ENCODE results near the gene APOL3.
"Not testable (repeated sequence)": the region's sequence is repeated elsewhere in the genome, so short reads cannot be mapped to it uniquely, and the experiment has no call there.

The APOL3 gene

DNA sequence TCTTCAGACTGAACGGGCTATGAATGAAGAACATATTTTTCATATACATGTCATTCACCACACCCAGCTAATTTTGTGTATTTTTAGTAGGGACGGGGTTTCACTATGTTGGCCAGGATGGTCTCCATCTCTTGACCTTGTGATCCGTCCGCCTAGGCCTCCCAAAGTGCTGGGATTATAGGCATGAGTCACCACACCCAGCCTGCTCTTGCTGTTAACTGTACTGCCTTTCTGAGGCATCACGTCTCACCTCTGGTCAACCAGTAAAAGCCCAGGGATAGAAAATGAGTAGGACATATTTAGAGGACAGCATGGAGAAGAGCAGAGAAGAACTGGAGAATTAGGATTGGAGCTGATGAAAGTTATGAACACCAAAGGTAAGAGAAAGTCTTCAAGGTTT lies 55.6 kb downstream of the APOL3 start:
- no peaks in the 10 kb centered on the region for H3K27me3 ChIP-seq (ENCODE audit: insufficient read depth, insufficient read length)
- no peak for DNase-seq (ENCODE audit: low read depth, low spot score)
- no peaks in the 10 kb centered on the region for H3K36me3 ChIP-seq (ENCODE audit: insufficient read depth, insufficient read length, low read length)
- peaks cover 1% of the 10 kb centered on the region for H3K4me1 ChIP-seq (ENCODE audit: insufficient read depth, insufficient read length)
- no peak overlapping the region for H3K4me3 ChIP-seq (ENCODE audit: insufficient read length, low read depth)
- no peak overlapping the region for H3K9ac ChIP-seq (ENCODE audit: insufficient read length, low read depth)
- no peaks in the 10 kb centered on the region for H3K9me3 ChIP-seq (ENCODE audit: insufficient read depth, low read length)
- TF ChIP-seq YY1 (IDR thresholded peaks at IDR 0.05; ENCODE audit: insufficient read depth, insufficient read length), result no peak
- TF ChIP-seq ZNF274 (IDR thresholded peaks at IDR 0.05; ENCODE audit: low read depth, low read length), result no peak

DNA sequence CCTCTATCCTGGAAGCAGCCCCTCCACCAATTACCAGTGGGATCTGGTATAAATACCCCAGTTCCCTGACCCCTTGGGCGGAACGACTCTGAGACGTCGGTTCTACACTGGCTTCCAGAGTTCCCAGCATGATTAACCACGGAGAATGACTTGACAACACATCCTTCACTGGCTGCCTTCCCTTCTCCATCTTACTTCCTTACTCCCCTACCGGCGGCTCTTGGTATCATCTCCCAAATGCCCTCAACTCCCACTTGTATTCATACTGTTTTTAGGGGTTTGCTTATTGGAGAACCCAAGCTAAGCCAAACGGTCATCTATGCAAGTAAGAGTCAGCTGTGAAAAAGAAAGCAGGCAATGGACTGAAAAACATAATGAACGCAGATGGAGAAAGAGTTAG lies 56.1 kb downstream of the APOL3 start:
- no peaks in the 10 kb centered on the region for H3K27me3 ChIP-seq (ENCODE audit: insufficient read depth, insufficient read length)
- no peak overlapping the region for H3K9ac ChIP-seq (ENCODE audit: insufficient read length, low read depth)
- no peaks in the 10 kb centered on the region for H3K9me3 ChIP-seq (ENCODE audit: insufficient read depth, low read length)
- TF ChIP-seq YY1 (IDR thresholded peaks at IDR 0.05; ENCODE audit: insufficient read depth, insufficient read length) (no peak), ZNF274 (IDR thresholded peaks at IDR 0.05; ENCODE audit: low read depth, low read length) (no peak), SUZ12 (IDR thresholded peaks at IDR 0.05; ENCODE audit: extremely low read depth, insufficient read depth, insufficient read length) (no peak)
- H3K4me1 ChIP-seq (ENCODE audit: insufficient read depth, insufficient read length), result no peaks in the 10 kb centered on the region
- H3K36me3 ChIP-seq (ENCODE audit: insufficient read depth, insufficient read length, low read length), result no peaks in the 10 kb centered on the region
- no peak for DNase-seq (ENCODE audit: low read depth, low spot score)
- H3K4me3 ChIP-seq (ENCODE audit: insufficient read length, low read depth), result no peak overlapping the region

DNA sequence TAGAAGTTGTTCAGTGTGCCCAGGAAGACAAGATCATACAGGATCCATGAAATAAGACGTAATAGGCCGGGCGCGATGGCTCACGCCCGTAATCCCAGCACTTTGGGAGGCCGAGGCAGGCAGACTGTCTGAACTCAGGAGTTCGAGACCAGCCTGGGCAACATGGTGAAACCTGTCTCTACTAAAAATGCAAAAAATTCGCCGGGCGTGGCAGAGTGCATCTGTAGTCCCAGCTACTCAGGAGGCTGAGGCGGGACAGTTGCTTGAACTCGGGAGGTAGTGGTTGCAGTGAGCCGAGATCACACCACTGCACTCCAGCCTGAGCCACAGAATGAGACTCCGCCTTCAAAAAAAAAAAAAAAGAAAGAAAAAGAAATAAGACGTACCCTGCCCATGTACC lies 56.7 kb downstream of the APOL3 start:
- Histone ChIP-seq H3K36me3 (ENCODE audit: insufficient read depth, insufficient read length, low read length) (no peaks in the 10 kb centered on the region), H3K27me3 (ENCODE audit: insufficient read depth, insufficient read length) (no peaks in the 10 kb centered on the region), H3K9ac (ENCODE audit: insufficient read length, low read depth) (no peak overlapping the region), H3K4me1 (ENCODE audit: insufficient read depth, insufficient read length) (no peaks in the 10 kb centered on the region), H3K9me3 (ENCODE audit: insufficient read depth, low read length) (no peaks in the 10 kb centered on the region), H3K4me3 (ENCODE audit: insufficient read length, low read depth) (no peak overlapping the region)
- TF ChIP-seq ZNF274 (IDR thresholded peaks at IDR 0.05; ENCODE audit: low read depth, low read length) (no peak), YY1 (IDR thresholded peaks at IDR 0.05; ENCODE audit: insufficient read depth, insufficient read length) (no peak), SUZ12 (IDR thresholded peaks at IDR 0.05; ENCODE audit: extremely low read depth, insufficient read depth, insufficient read length) (no peak)
- DNase-seq (ENCODE audit: low read depth, low spot score), result no peak

DNA sequence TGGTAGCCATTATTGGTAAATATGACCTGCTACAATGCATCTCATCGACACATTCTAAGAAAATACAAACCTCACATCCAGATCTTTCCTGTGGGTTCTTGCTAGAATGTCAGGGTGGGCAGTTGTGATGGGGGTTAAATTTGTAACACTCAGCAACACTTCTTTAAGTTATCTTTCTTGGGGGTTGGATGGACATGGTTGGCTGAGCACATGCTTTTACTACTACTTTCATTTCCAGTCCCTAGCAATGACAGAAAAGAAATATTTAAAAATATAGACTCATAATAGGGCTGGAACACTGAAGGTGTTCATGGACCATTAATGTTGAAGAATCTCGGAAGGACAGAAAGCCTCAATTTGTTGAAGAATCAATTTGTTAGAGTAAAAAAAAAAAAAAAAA lies 57.6 kb downstream of the APOL3 start:
- Histone ChIP-seq H3K27me3 (ENCODE audit: insufficient read depth, insufficient read length) (no peaks in the 10 kb centered on the region), H3K9ac (ENCODE audit: insufficient read length, low read depth) (no peak overlapping the region), H3K9me3 (ENCODE audit: insufficient read depth, low read length) (no peaks in the 10 kb centered on the region), H3K36me3 (ENCODE audit: insufficient read depth, insufficient read length, low read length) (no peaks in the 10 kb centered on the region), H3K4me1 (ENCODE audit: insufficient read depth, insufficient read length) (no peaks in the 10 kb centered on the region), H3K4me3 (ENCODE audit: insufficient read length, low read depth) (no peak overlapping the region)
- TF ChIP-seq SUZ12 (IDR thresholded peaks at IDR 0.05; ENCODE audit: extremely low read depth, insufficient read depth, insufficient read length) (no peak), YY1 (IDR thresholded peaks at IDR 0.05; ENCODE audit: insufficient read depth, insufficient read length) (no peak), ZNF274 (IDR thresholded peaks at IDR 0.05; ENCODE audit: low read depth, low read length) (no peak)
- DNase-seq (ENCODE audit: low read depth, low spot score), result no peak

DNA sequence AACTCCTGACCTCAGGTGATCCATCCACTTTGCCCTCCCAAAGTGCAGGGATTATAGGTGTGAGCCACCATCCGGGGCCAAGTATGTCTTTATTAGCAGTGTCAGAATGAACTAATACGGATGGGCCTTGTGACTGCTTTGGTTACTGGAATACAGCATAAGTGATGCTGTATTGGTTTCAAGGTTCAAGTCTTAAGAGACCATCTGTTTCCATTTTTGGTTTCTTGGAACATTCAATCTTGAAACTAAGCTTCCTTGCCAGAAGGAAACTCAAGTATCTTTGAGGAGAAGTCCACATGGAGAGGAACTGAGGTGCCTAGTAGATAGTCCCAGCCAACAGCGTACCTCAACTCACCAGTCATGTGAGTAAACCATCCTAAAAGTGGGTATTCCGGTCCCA lies 58.8 kb downstream of the APOL3 start:
- H3K27me3 ChIP-seq (ENCODE audit: insufficient read depth, insufficient read length), result no peaks in the 10 kb centered on the region

DNA sequence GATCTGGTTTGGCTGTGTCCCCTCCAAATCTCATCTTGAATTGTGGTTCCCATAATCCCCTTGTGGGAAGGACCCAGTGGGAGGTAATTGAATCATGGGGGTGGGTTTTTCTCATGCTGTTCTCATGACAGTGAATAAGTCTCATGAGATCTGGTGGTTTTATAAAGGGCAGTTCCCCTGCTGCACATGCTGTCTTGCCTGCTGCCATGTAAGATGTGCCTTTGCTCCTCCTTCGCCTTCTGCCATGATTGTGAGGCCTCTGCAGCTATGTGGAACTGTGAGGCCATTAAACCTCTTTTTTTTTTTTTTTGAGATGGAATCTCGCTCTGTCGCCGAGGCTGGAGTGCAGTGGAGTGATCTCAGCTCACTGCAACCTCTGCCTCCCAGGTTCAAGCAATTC lies 59.6 kb downstream of the APOL3 start:
- not testable (repeated sequence) for H3K9me3 ChIP-seq (ENCODE audit: insufficient read depth, low read length); H3K36me3 ChIP-seq (ENCODE audit: insufficient read depth, insufficient read length, low read length); H3K27me3 ChIP-seq (ENCODE audit: insufficient read depth, insufficient read length); H3K4me3 ChIP-seq (ENCODE audit: insufficient read length, low read depth); H3K9ac ChIP-seq (ENCODE audit: insufficient read length, low read depth); H3K4me1 ChIP-seq (ENCODE audit: insufficient read depth, insufficient read length); DNase-seq (ENCODE audit: low read depth, low spot score)

More for the DNA sequence above, 58.8 kb downstream of the APOL3 start:
- TF ChIP-seq SUZ12 (IDR thresholded peaks at IDR 0.05; ENCODE audit: extremely low read depth, insufficient read depth, insufficient read length) (no peak), ZNF274 (IDR thresholded peaks at IDR 0.05; ENCODE audit: low read depth, low read length) (no peak), YY1 (IDR thresholded peaks at IDR 0.05; ENCODE audit: insufficient read depth, insufficient read length) (no peak)
- DNase-seq (ENCODE audit: low read depth, low spot score), result no peak
- Histone ChIP-seq H3K9me3 (ENCODE audit: insufficient read depth, low read length) (no peaks in the 10 kb centered on the region), H3K4me3 (ENCODE audit: insufficient read length, low read depth) (no peak overlapping the region), H3K9ac (ENCODE audit: insufficient read length, low read depth) (no peak overlapping the region), H3K36me3 (ENCODE audit: insufficient read depth, insufficient read length, low read length) (no peaks in the 10 kb centered on the region), H3K4me1 (ENCODE audit: insufficient read depth, insufficient read length) (no peaks in the 10 kb centered on the region)

DNA sequence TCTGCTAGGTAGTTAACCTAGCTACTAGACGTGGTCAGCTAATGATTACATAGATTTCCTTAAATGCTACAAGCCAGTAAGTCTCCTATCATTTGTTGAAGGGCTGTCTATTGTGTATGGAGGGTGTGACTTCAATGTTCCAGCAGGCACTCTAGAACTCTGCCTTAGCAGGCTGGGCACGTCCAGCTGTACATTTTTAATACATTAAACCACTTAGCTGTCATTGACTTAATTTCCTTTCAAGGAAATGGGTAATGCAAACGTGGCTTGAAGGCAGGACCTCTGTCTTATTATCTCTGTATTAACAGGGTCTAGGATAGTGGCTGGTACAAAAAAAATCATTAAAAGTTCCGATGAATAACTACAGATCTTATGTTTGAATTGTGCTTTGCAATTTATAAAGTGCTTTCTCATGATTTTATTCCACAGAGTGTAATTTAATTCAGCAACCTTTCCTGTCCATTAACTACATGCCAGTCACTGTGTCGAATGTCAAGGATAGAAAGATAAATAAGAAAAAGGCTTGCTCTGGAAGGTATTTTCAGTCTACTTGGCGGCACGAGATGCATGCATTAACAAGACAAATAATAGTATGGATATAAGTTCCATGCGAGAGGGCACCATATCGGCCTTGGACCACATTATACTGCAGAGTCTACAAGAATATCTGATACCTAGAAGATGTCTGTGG lies 60.3 kb downstream of the APOL3 start:
- Histone ChIP-seq H3K36me3 (ENCODE audit: insufficient read depth, insufficient read length, low read length) (no peaks in the 10 kb centered on the region), H3K4me1 (ENCODE audit: insufficient read depth, insufficient read length) (no peaks in the 10 kb centered on the region), H3K4me3 (ENCODE audit: insufficient read length, low read depth) (no peak overlapping the region), H3K9me3 (ENCODE audit: insufficient read depth, low read length) (no peaks in the 10 kb centered on the region), H3K9ac (ENCODE audit: insufficient read length, low read depth) (no peak overlapping the region), H3K27me3 (ENCODE audit: insufficient read depth, insufficient read length) (no peaks in the 10 kb centered on the region)
- DNase-seq (ENCODE audit: low read depth, low spot score), result no peak
- TF ChIP-seq SUZ12 (IDR thresholded peaks at IDR 0.05; ENCODE audit: extremely low read depth, insufficient read depth, insufficient read length) (no peak), ZNF274 (IDR thresholded peaks at IDR 0.05; ENCODE audit: low read depth, low read length) (no peak), YY1 (IDR thresholded peaks at IDR 0.05; ENCODE audit: insufficient read depth, insufficient read length) (no peak)

DNA sequence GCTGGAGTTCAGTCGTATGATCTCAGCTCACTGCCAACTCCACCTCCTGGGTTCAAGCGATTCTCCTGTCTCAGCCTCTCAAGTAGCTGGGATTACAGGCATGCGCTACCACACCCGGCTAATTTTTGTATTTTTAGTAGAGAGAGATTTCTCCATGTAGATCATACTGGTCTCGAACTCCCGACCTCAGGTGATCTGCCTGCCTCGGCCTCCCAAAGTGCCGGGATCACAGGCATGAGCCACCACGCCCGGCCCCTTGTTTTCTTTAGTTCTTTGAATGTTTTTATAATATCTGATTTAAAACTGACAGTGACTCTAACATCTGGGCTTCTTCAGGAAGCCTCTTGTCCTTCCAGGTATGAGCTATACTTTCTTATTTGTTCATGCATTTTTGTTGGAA lies 61.0 kb downstream of the APOL3 start:
- not testable (repeated sequence) for H3K4me3 ChIP-seq (ENCODE audit: insufficient read length, low read depth); H3K36me3 ChIP-seq (ENCODE audit: insufficient read depth, insufficient read length, low read length); H3K9ac ChIP-seq (ENCODE audit: insufficient read length, low read depth); DNase-seq (ENCODE audit: low read depth, low spot score); H3K4me1 ChIP-seq (ENCODE audit: insufficient read depth, insufficient read length); H3K27me3 ChIP-seq (ENCODE audit: insufficient read depth, insufficient read length); H3K9me3 ChIP-seq (ENCODE audit: insufficient read depth, low read length)
